ENCODE results near the gene LRFN2.

Gene LRFN2

DNA sequence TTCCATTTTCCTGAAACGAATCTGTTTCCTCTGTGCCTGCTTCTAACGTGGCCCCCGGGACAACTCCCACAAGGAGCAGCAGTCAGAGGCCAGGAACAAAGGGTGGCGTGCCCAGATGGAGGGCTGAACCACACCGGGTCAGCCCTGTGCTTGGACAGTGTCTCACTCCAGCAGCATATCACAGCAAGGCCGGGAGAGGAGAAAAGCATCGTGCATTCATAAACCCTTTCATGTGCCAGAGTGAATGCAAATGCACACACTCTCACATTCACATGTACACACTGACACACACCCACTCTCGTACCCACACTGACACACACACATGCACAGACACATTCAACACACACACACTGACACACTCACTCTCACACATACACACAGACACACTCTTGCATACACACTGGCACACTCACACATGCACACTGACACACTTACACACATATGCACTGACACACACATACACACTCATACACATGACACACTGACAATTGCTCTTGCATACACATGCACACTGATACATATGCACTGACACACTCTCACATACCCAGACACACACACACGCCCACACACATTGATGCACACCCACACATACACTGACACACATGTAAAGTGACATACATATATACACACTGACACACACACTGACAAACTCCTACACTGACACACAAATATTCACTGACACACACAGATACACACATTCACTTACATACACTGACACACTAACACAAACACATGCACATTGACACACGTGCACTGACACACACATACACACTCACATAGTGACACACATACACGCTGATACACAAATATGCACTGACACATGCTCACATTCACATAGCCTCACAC is 237.0 kb downstream of the LRFN2 start:
- no peak for DNase-seq (ENCODE audit: low spot score)

DNA sequence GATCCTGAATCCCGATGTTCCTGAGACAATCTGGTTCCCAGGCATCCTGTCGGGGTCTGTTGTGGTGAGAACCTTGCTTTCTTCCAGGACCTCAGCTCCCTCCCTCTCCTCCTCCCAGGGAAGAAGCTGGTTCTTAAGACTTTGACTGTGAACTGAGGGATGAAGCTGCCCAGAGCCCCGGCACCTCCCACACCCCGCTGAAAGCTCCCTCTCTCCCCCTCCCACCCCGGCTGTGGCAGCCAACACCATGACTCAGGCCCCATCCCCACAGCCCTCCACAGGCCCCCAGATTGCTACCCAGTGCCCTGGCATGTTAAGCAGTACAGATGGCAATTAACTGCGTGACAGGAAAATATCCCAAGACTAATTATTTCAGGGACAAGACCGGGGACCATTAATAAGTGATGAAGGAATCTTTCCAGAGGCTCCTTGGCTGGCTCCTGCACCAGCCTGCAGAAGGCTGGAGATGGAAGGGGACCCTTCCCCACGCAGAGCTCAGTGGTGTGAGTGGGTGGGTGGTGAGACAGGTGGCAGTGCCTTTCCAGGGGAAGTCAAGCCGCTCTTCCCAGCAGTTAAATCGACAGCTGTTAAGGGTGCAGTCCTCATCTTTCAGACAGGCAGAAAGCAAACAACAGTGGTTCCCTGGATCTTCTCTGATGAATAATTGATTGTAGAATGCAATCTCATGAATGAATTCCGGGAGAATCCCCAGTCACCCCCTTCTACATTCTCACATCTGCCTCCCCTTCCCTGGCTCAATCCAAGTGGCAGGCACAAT is 237.9 kb downstream of the LRFN2 start:
- peak; percentile 75 for DNase-seq (ENCODE audit: low spot score)

DNA sequence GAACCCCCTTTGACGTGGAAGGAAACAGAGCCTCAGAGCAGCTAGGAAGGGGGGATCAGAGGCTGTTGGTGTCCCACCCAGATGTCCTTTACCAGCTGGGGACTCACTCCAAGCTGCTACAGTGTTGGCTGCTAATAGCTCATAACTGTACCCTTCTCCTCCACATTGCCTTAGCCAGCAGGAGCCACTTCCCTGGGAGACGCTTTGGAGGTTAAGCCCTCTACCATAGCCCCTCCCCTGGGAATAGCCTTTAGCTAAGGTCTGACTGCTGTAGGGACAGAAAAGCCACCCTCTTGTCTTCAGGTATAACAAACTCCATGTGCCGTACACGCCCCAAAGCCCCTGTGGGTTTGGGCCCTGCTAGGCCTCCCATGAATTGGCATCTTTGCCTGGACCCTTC is 238.6 kb downstream of the LRFN2 start:
- no peak for DNase-seq (ENCODE audit: low spot score)

DNA sequence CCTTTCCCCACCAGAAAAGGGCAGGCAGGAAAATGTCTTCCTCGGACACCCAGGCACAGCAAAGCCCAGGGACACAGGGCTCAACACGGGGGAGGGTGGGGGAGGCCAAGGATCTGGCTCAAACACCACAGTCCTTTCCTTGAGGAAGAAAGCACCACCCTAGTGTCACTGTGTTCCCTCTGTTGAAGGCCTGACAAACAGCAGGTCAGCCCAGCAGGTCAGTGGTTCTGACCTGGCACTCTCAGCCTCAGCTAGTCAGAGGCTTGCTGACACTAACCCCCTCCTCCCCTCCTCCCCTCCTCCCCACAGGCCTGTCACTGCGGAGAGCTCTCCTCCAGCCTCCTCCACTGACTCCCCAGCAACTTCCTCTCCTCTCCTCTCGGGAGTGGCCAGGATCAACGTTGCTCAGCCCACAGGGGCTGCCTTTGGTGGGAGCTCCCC is 239.6 kb downstream of the LRFN2 start:
- DNase-seq (ENCODE audit: low spot score) = no peak

DNA sequence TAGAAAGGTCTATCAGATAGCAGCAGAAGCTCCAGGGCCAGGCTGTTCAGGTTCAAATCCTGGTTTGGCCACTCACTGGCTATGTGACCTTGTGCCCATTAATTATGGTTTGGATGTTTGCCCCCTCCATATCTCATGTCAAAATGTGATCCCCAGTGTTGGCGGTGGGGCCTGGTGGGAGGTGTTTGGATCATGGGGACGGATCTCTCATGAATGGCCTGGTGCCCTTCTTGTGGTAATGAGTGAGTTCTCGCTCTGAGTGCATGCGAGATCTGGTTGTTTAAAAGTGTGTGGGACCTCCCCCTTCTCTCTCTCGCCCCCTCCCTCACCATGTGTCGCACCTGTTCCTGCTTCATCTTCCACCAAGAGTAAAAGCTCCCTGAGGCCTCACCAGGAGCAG is 240.9 kb downstream of the LRFN2 start:
- DNase-seq (ENCODE audit: low spot score) = no peak

DNA sequence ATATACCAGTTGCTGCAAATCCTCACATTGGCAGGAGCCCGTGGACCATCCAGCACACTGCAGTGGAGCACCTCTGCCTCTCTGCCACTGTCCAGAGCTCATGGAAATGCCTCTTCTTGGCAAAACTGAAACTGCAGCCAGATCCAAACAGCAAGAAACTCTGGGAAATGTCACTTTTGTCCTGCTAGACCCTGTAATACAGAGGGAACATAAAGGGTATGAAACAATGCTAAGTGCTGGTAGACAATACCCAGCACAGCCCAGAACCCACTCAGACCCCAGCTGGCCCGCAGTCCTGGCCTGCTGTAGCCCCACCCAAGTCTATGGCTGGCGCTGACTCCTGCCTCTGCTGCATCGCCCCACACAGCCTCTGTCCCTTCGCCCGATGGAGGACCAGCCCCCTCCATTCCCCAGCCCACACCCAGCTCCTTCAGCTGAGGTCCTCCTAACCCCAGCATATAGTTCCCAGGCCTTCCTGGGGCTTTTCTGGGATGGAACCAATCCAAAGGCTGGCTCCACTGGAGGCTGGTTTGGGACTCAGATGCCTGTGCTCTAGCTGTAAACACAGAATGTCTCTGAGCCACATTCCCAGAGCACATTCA is 242.5 kb downstream of the LRFN2 start:
- no peak for DNase-seq (ENCODE audit: low spot score)

- peak; percentile 62 for DNase-seq (ENCODE audit: low spot score)
These were observed 243.1 kb downstream of the LRFN2 start for GRCh38 chr6:40343877-40344565.

DNA sequence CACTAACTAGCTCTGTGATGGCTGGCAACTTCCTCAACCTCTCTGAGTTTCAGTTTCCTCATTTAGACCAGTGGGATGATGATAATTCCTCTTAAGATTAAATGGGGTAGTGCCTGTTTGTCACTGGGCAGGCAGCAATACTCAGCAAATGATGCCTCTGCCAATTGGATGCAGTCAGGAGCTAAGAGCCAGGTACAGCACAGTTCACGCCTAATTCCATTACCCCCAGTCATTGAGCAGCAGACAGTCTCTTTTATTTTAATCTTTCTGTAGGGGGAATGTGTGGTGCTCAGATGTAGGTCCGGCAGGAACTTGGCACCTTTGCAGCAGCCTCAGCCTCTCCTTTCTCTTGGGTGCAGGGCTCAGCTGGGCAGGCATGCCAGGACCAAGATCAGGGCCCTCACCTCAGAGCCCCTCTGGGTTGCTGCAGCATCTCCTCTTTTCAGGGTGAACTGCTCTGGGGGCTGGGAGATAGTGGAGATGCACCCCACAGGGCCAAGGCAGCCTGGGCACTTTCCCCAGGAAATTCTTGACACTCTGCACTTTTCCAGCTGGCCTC is 243.8 kb downstream of the LRFN2 start:
- peak; percentile 84 for DNase-seq (ENCODE audit: low spot score)

DNA sequence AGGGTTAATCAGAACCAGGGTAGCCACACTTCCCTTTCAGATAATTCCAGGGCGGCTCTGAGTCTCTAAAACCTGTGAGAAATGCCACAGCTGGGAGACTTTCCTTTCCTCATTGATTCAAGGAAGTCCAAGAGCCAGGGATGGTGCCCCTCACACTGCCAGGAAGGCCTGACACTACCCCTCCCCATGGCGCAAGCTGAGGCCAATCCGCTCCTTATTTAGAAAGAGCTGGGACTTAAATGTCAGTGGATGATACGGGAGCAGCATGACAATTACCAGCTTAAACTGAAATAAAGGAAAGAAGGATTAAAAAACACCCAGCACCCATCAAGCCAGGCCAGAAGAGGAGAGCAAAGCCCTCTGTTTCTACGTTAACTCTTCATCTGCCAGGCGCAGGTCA is 244.4 kb downstream of the LRFN2 start:
- no peak for DNase-seq (ENCODE audit: low spot score)

GRCh38 chr6:40341726-40342125 is 245.4 kb downstream of the LRFN2 start:
- no peak for DNase-seq (ENCODE audit: low spot score)
